Esophagus muscularis mucosa (tissue), 3 donors: ENCODE data around the gene ANO8.

ENCODE experiments used
- EP300 ChIP-seq: sonication (generic); formaldehyde crosslinking; IDR thresholded peaks from one replicate; pipeline ENCODE4 v1.6.1; 2017; ENCODE audit warnings: antibody characterized with exemption
- TF ChIP-seq, protein P1 (sequence below), 3 experiments: fragments of 200-600 bp in 2 of 3; fragments of 450-650 bp in 1 of 3; sonication (generic) in 2 of 3; IDR thresholded peaks; one replicate each; pipeline ENCODE4 v1.5.1; 2017 to 2019; ENCODE audit warnings: antibody characterized with exemption in 3 of 3, mild to moderate bottlenecking in 2 of 3, moderate library complexity in 1 of 3

DNA sequence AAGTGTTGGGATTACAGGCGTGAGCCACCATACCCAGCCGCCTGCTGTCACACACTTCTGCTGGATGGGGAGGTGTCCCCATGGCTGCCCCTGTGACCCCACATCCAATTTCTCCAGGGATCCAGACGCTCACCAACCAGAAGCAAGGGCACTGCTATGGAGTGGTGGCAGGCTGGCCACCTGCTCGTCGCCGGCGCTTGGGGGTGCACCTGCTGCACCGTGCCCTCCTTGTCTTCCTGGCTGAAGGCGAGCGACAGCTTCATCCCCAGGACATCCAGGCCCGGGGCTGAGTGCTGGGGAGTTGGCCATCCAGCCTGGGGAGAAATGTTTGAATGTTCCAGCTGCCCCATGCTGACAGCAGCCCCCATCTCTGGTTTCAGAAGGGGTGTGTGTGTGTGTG lies 48.4 kb downstream of the ANO8 start:
- TF ChIP-seq EP300: no peak
- TF ChIP-seq, protein P1, sequence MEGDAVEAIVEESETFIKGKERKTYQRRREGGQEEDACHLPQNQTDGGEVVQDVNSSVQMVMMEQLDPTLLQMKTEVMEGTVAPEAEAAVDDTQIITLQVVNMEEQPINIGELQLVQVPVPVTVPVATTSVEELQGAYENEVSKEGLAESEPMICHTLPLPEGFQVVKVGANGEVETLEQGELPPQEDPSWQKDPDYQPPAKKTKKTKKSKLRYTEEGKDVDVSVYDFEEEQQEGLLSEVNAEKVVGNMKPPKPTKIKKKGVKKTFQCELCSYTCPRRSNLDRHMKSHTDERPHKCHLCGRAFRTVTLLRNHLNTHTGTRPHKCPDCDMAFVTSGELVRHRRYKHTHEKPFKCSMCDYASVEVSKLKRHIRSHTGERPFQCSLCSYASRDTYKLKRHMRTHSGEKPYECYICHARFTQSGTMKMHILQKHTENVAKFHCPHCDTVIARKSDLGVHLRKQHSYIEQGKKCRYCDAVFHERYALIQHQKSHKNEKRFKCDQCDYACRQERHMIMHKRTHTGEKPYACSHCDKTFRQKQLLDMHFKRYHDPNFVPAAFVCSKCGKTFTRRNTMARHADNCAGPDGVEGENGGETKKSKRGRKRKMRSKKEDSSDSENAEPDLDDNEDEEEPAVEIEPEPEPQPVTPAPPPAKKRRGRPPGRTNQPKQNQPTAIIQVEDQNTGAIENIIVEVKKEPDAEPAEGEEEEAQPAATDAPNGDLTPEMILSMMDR (IDR thresholded peaks at IDR 0.05): no peak
